A549 (cell line): ENCODE results near the gene LILRA6.
"Not testable (repeated sequence)": the region's sequence is repeated elsewhere in the genome, so short reads cannot be mapped to it uniquely, and the experiment has no call there.

Source experiments
- CEBPB ChIP-seq, 2 experiments: fragments of >200 bp in 1 of 2; sonication (Bioruptor Twin) in 1 of 2; formaldehyde crosslinking in 1 of 2; IDR thresholded peaks; 2 replicates each; pipeline ENCODE4 v1.6.1; 2012 to 2016
- CHD4 ChIP-seq: fragments of 200-600 bp; sonication (generic); IDR thresholded peaks from 2 replicates; pipeline ENCODE4 v1.6.1; 2016; ENCODE audit warnings: antibody characterized with exemption, mild to moderate bottlenecking, borderline replicate concordance
- CTCF ChIP-seq: fragments of >200 bp; sonication (Bioruptor Twin); formaldehyde crosslinking; IDR thresholded peaks from 3 replicates; pipeline ENCODE4 v1.5.1; 2016
- E2F6 ChIP-seq: IDR thresholded peaks from 2 replicates; pipeline ENCODE4 v1.6.1; 2012; ENCODE audit warnings: low read depth, borderline replicate concordance
- EP300 ChIP-seq, 2 experiments: fragments of >200 bp; sonication (Bioruptor Twin); formaldehyde crosslinking; IDR thresholded peaks; 2 replicates in 1 of 2; 3 replicates in 1 of 2; pipeline ENCODE4 v1.6.1; 2016 to 2017
- HDAC2 ChIP-seq: fragments of 200-600 bp; sonication (generic); IDR thresholded peaks from 2 replicates; pipeline ENCODE4 v1.6.1; 2016
- KDM1A ChIP-seq: fragments of 200-600 bp; sonication (generic); IDR thresholded peaks from 2 replicates; pipeline ENCODE4 v1.6.1; 2016; ENCODE audit warnings: low read depth, mild to moderate bottlenecking
- PBX3 ChIP-seq: IDR thresholded peaks from 2 replicates; pipeline ENCODE4 v1.6.1; 2012
- POLR2A ChIP-seq: IDR thresholded peaks from 2 replicates; pipeline ENCODE4 v1.6.1; 2012; ENCODE audit warnings: mild to moderate bottlenecking, low read length
- POLR2AphosphoS2 ChIP-seq: conservative IDR thresholded peaks from 2 replicates; pipeline ENCODE4 v1.6.1; 2012; ENCODE audit warnings: low read length, improper control_type of control experiment, inconsistent platforms
- RNF2 ChIP-seq: fragments of 200-600 bp; sonication (generic); IDR thresholded peaks from 2 replicates; pipeline ENCODE4 v1.6.1; 2016; ENCODE audit warnings: low read depth, mild to moderate bottlenecking, antibody characterized with exemption, moderate library complexity, borderline replicate concordance
- TF ChIP-seq, protein P1 (sequence below): fragments of 200-600 bp; sonication (generic); IDR thresholded peaks from 2 replicates; pipeline ENCODE4 v1.6.1; 2016; ENCODE audit warnings: antibody characterized with exemption, mild to moderate bottlenecking, moderate library complexity

- not testable (repeated sequence) for TF ChIP-seq E2F6; CTCF; POLR2A; CEBPB (IDR thresholded peaks at IDR 0.05); RNF2; HDAC2; KDM1A; POLR2AphosphoS2; PBX3; CHD4; EP300 (IDR thresholded peaks at IDR 0.05)
- TF ChIP-seq, protein P1, sequence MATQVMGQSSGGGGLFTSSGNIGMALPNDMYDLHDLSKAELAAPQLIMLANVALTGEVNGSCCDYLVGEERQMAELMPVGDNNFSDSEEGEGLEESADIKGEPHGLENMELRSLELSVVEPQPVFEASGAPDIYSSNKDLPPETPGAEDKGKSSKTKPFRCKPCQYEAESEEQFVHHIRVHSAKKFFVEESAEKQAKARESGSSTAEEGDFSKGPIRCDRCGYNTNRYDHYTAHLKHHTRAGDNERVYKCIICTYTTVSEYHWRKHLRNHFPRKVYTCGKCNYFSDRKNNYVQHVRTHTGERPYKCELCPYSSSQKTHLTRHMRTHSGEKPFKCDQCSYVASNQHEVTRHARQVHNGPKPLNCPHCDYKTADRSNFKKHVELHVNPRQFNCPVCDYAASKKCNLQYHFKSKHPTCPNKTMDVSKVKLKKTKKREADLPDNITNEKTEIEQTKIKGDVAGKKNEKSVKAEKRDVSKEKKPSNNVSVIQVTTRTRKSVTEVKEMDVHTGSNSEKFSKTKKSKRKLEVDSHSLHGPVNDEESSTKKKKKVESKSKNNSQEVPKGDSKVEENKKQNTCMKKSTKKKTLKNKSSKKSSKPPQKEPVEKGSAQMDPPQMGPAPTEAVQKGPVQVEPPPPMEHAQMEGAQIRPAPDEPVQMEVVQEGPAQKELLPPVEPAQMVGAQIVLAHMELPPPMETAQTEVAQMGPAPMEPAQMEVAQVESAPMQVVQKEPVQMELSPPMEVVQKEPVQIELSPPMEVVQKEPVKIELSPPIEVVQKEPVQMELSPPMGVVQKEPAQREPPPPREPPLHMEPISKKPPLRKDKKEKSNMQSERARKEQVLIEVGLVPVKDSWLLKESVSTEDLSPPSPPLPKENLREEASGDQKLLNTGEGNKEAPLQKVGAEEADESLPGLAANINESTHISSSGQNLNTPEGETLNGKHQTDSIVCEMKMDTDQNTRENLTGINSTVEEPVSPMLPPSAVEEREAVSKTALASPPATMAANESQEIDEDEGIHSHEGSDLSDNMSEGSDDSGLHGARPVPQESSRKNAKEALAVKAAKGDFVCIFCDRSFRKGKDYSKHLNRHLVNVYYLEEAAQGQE, result not testable (repeated sequence)
Observed at GRCh38 chr19:54286283-54286682, 43.7 kb upstream of the LILRA6 start.
